ENCODE measurements around the gene KCNH6. TPM values are rescaled to one million over a fixed set of nuclear protein-coding genes. Genes with fewer than 3 reads are reported as not detected.

KCNH6 gene
- total and polyA plus RNA-seq, 9 of the 15 experiments (the other 6 are each of a cell fraction or from before 2014, with no cell fraction given) = not detected

DNA sequence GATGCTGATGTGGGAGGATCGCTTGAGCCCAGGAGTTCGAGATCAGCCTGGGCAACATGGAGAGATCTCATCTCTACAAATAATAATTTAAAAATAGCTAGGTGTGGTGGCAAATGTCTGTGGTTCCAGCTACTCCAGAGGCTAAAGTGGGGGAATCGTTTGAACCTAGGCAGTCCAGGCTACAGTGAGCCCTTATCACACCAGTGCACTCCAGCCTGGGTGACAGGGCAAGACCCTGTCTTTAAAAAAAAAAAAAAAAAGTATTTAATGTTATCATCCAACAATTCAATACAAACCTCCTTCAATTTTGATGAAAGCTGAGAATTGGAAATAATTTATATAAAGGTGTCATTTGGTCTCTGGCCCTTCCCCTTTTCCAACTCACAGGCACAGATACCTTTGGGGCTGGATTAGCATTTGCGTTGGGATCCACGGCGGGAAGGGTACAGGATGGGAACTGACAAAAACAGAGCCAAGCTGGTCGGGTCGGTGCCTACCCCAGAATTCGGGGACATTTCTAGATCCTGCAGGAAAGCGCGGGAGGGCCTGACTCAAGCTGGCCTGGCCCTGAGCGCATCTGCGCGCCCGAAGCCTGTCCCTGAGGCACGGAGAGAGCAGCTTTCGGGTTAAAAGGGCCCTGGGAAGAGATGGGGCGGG lies 26.3 kb downstream of the KCNH6 start (continued):
- TF ChIP-seq ZNF511 (CRISPR knock-in tag; IDR thresholded peaks at IDR 0.05) = no peak; the same call in 1 of the 2 replicates
- no peak for TF ChIP-seq EWSR1 (IDR thresholded peaks at IDR 0.05; ENCODE audit: borderline replicate concordance, low read depth, partially characterized antibody)
- no peak for TF ChIP-seq IRF9 (tag; IDR thresholded peaks at IDR 0.05)
- peak; percentile 48; the same call in 1 of the 2 replicates for TF ChIP-seq SMAD4 (CRISPR knock-in tag; conservative IDR thresholded peaks at IDR 0.05)
- TF ChIP-seq CHD2 (IDR thresholded peaks at IDR 0.05; ENCODE audit: low read depth, low read length) = no peak
- no peak for TF ChIP-seq NEUROD1 (IDR thresholded peaks at IDR 0.05; ENCODE audit: borderline replicate concordance, low read depth, low read length, partially characterized antibody)
- no peak for TF ChIP-seq DDX20 (tag; IDR thresholded peaks at IDR 0.05; ENCODE audit: low read depth)
- TF ChIP-seq HOMEZ (CRISPR knock-in tag; IDR thresholded peaks at IDR 0.05) = no peak
- no peak for TF ChIP-seq SMC3 (conservative IDR thresholded peaks at IDR 0.05; ENCODE audit: insufficient read depth, low read depth, low read length)
- TF ChIP-seq TCF7 (IDR thresholded peaks at IDR 0.05; ENCODE audit: borderline replicate concordance) = no peak
- 0 out of 4 replicates have a peak, but pooled peaks of 1 of the 2 experiments have one; percentile 61 for TF ChIP-seq HDAC1 (IDR thresholded peaks at IDR 0.05)
- TF ChIP-seq RAD21 (CRISPR knock-in tag; conservative IDR thresholded peaks at IDR 0.05 in 1 of 2, IDR thresholded peaks at IDR 0.05 in 1 of 2) = no peak
- TF ChIP-seq PTRF (tag; IDR thresholded peaks at IDR 0.05) = no peak
